Colonic mucosa (tissue), 4 donors: Measurements from ENCODE around the gene RRP15. TPM values are rescaled to one million over a fixed set of nuclear protein-coding genes. Genes with fewer than 3 reads are reported as not detected.

Source experiments
- DNase-seq: peaks from one replicate; pipeline ENCODE4 v3.0.0-alpha.2; 2020
- H3K27ac ChIP-seq: fragments of 200-600 bp; one replicate; pipeline ENCODE4 v1.8.0; 2021
- H3K27me3 ChIP-seq: fragments of 200-600 bp; one replicate; pipeline ENCODE4 v1.8.0; 2021
- H3K36me3 ChIP-seq: fragments of 200-600 bp; one replicate; pipeline ENCODE4 v1.8.0; 2021
- H3K4me1 ChIP-seq: fragments of 200-600 bp; one replicate; pipeline ENCODE4 v1.8.0; 2021; ENCODE audit warnings: mild to moderate bottlenecking
- H3K4me3 ChIP-seq: fragments of 200-600 bp; one replicate; pipeline ENCODE4 v1.8.0; 2021
- H3K9ac ChIP-seq, 2 donors: one replicate each; pipeline ENCODE4 v1.7.0; 2013; ENCODE audit warnings: control low read depth in 2 of 2, low read depth in 2 of 2, low read length in 2 of 2
- H3K9me3 ChIP-seq: fragments of 200-600 bp; one replicate; pipeline ENCODE4 v1.8.0; 2021
- intact Hi-C: fragments of 100-400 bp; cut with DNase I; formaldehyde crosslinking; loops from one replicate; pipeline ENCODE4 v1.14.1; 2022
- total RNA-seq, 2 donors: library from RNA; stranded (reverse); fragmentation: NEBNext Ultra II Directional in 1 of 2; extraction: Animal tissue kit (Norgen Biotek cat#: 25700) in 1 of 2; gene quantifications; one replicate each; pipeline ENCODE4 v1.2.1, GENCODE V29; 2021
- TF ChIP-seq, protein P1 (sequence below): fragments of 200-600 bp; IDR thresholded peaks from one replicate; pipeline ENCODE4 v1.8.0; 2022; ENCODE audit warnings: antibody characterized with exemption, mild to moderate bottlenecking
- donor health status: healthy.
- donor health status: DM: no; HTN: no; CAD: no.
- donor health status: DM: no; HTN: no; CAD: no.

Gene RRP15
- total RNA-seq, 2 donors from 2014 or later, result 7.8 to 15.0 TPM

DNA sequence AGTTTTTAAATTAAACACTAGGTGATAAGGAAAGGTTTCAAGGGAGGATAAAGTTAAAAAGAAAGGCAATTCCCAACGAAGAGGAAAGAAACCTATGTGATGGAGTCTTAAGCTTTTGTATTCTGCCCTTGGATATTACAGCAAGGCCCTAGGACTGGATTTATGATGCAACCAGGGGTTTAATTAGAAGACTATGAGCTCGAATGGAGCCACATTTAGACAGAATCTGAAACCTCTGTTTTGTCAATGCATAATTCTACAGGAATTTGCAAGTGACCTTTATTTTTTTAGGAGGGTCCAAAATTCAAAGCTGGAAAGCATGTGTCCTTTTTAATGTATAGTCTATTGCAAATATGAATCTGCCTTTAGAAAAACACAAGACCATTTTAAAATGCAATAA lies 98.0 kb downstream of the RRP15 start:
- DNase-seq, result no peak
- Histone ChIP-seq H3K9me3 (no peaks in the 10 kb centered on the region), H3K27me3 (no peaks in the 10 kb centered on the region), H3K9ac (no peak overlapping the region), H3K27ac (no peak overlapping the region), H3K4me1 (no peaks in the 10 kb centered on the region), H3K4me3 (no peak overlapping the region), H3K36me3 (no peaks in the 10 kb centered on the region)
- intact Hi-C loops, result no loop called here
- TF ChIP-seq, protein P1, sequence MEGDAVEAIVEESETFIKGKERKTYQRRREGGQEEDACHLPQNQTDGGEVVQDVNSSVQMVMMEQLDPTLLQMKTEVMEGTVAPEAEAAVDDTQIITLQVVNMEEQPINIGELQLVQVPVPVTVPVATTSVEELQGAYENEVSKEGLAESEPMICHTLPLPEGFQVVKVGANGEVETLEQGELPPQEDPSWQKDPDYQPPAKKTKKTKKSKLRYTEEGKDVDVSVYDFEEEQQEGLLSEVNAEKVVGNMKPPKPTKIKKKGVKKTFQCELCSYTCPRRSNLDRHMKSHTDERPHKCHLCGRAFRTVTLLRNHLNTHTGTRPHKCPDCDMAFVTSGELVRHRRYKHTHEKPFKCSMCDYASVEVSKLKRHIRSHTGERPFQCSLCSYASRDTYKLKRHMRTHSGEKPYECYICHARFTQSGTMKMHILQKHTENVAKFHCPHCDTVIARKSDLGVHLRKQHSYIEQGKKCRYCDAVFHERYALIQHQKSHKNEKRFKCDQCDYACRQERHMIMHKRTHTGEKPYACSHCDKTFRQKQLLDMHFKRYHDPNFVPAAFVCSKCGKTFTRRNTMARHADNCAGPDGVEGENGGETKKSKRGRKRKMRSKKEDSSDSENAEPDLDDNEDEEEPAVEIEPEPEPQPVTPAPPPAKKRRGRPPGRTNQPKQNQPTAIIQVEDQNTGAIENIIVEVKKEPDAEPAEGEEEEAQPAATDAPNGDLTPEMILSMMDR, result no peak

DNA sequence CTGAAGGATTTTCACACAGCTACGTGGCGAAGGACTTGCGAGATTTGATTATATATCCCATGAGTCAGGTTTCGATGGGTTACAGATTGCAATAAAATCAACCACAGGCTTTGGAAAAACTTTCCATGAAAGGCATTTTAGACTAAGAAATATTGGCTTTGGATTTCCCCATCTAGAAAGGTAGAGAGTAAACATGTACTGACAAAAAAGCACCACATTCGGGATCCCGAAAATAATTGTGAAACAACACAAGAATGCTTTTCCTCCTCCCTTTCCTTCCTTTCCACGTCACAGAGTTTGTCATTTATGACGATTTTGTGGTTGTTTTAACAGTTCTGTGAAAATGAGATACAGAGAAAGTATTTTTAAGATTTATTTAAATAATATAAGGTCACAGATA lies 98.6 kb downstream of the RRP15 start:
- Histone ChIP-seq H3K9ac (no peak overlapping the region), H3K36me3 (no peaks in the 10 kb centered on the region), H3K4me1 (no peaks in the 10 kb centered on the region), H3K9me3 (no peaks in the 10 kb centered on the region), H3K27me3 (no peaks in the 10 kb centered on the region), H3K4me3 (no peak overlapping the region), H3K27ac (no peak overlapping the region)
- DNase-seq, result no peak
- intact Hi-C loops, result no loop called here
- TF ChIP-seq, protein P1, result no peak

DNA sequence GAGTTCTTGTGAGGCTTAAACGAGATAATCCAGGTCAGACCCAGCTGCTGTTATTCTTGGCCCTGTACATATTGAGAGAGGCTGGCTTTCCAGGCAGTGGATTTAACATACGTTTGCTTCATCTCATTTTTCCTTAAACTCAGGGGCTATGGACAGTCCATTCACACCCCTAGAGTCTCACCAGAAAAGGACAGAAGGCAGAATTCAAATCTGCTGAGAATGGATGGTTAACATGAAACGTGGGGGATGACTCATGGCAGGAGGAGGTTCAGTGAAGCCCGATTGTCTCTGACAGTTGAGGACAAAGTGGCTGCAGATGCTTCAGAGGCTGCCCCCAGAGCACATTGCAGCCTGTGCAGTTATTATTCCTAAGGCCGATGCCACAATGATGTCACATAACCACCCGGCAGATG lies 99.5 kb downstream of the RRP15 start:
- H3K9ac ChIP-seq, result no peak overlapping the region
- TF ChIP-seq, protein P1, result no peak
- intact Hi-C loops, result no loop called here

More for the DNA sequence above, 99.5 kb downstream of the RRP15 start:
- H3K4me3 ChIP-seq, result no peak overlapping the region
- no peaks in the 10 kb centered on the region for H3K9me3 ChIP-seq
- no peaks in the 10 kb centered on the region for H3K27me3 ChIP-seq
- H3K27ac ChIP-seq, result no peak overlapping the region
- H3K4me1 ChIP-seq, result no peaks in the 10 kb centered on the region
- DNase-seq, result no peak
- no peaks in the 10 kb centered on the region for H3K36me3 ChIP-seq

Other genes starting within 250 kb of the RRP15 start
- 1 to 10 TPM in 1 of 2 donors, under 1 TPM in 1; 0.27 to 4.6 TPM for gene TGFB2, start 60.0 kb downstream of the RRP15 start, total RNA-seq